Urothelium cell line (cell line): ENCODE measurements around the gene KLHL3.

Experiments
- DNase-seq: peaks from one replicate; pipeline ENCODE4 v3.0.0; 2011; ENCODE audit warnings: low spot score, mixed read lengths
- FAIRE-seq: peaks from 2 replicates; lab custom pipeline; 2011; peaks lifted over from hg19 to GRCh38; lab: Jason Lieb, UNC

KLHL3 gene

DNA sequence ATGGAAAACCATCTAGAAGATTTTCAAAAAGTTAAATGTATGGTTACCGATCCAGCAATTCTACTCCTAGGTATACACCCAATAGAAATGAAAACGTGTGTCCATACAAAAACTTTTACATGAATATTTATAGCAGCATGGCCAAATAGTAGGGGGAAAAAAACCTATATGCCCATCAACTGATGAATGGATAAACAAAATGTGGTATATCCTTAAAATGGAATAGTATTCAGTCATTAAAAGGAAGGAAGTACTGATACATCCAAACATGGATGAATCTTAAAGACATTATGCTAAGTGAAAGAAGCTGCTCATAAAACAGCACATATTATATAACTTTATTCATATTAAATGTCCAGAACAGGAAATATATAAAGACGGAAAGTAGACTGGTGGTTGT, 143.6 kb downstream of the KLHL3 start:
- no peak for DNase-seq
- no peak for FAIRE-seq

DNA sequence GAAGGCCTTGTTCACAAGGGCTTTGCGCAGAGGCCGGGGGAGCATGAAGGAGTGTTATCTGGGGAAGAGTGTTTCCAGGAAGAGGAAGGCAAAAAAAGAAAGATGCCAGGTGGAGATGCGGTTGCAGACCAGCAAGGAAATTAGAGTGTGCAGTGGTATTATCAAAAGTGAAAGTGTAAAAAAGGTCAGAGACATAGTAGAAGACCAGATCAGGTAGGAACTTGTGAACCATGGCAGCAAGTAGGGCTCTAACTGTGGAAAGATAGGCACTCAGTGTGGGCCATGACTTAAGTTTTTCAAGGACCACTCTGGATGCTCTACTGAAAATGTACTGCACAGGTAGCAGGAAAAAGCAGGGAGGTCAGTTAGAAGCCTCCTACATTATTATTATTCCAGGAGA, 146.7 kb downstream of the KLHL3 start:
- DNase-seq (no peak), FAIRE-seq (no peak)

DNA sequence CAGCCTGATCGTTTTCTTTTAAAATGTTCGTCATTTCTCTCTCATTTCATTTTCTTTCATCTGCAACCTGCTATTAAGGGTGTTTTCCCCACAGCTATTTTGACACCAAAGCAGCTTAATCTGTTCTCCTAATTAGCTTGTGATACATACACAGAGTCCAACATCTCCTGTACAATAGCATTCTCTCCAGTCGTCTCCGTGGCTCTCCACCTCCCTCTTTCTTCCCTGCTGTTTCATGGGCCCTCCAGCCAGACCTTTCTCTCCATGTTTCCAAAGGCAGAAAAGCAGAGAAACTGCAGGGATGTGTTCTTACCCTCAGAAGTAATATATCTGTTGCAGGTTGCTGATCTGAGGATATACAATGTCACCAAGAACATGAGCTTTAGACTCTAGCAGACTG, 148.0 kb downstream of the KLHL3 start:
- no peak for DNase-seq
- FAIRE-seq: no peak

DNA sequence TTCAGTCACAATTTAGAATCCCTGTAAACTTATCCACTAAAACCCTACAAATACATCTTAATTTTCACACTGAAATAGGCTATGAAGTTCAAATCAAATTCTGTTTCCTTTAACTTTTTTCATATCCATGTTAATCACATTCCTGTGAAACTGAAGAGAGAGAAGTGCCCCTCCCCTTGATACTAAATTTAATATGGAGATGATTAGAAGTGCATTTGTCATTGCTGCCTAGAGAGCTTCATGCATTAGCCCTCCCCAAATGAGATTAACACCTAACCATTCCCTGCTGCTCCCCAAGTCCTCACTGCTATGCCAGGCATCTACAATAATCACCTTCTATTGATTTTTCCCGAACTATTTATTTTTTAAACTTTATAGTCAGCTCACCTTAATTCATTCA, 151.6 kb downstream of the KLHL3 start:
- FAIRE-seq (no peak), DNase-seq (no peak)

DNA sequence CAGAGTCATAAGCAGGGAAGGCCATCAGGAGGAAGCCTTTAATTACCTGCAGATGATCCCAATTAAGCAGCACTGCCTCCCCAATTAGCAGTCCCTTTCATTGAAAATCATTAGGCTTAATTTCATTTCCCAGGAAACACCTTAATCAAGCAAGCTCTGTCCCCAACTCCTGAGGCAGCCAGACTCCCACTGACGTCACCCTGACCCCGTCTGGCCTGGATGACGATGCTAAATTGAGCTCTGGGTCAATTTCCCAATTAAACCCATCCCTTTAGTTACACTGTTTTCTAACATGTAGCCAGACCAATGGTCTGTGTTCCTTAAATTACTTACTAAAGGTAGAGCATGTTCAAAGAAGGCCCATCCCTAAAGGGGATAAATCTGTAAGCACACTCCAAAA, 152.8 kb downstream of the KLHL3 start:
- no peak for FAIRE-seq
- no peak for DNase-seq

DNA sequence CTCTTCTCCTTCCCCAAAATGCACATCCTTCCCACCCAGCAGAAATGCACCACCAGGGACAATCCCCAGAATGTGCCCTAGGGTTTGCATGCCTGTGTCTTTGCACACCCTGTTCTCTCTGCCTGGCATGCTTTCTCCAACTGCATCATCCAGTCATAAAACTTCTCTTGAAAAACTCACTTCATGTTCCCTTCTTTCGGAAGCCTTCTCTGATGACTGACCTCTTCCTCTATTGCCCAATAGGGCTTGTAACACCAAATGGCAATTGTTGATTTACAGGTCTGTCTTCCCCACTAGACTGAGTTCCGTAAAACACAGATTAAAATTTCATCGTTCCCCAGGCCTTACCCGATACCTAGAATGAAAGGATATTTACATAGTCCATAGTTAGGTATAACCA, 153.7 kb downstream of the KLHL3 start:
- FAIRE-seq: no peak

DNA sequence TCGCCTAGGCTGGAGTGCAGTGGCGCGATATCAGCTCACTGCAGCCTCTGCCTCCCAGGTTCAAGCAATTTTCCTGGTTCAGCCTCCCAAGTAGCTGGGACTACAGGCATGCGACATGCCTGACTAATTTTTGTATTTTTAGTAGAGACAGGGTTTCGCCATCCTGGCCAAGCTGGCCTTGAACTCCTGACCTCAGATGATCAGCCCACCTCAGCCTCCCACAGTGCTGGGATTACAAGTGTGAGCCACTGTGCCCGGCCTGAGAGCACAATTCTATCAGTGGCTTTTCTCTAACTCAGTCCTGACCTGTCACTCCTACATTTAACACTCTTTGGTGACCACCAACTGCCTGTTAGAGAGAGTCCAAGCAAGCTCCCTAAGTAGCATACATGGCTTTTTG, 154.1 kb downstream of the KLHL3 start:
- no peak for FAIRE-seq
- no peak for DNase-seq

More for the DNA sequence above, 153.7 kb downstream of the KLHL3 start:
- DNase-seq: no peak

DNA sequence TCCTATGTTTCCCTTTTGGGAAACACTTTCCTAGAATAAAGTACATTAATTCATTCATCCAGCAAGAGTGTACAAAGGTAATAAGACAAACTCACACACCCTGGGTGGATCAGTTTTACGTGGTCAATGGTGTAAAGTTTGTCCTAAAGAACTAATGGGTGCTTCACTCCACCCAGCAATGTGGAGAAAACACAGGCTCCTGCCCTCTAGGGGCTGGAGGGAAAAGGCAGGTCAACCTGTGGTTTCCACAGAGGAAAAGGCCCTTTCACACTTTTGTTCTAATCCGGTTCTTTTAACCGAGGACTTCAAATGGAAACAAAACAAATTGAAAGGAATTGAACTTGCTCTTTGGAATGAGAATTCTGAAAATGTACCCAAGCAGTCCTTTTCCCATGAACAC, 155.9 kb downstream of the KLHL3 start:
- no peak for DNase-seq
- FAIRE-seq: no peak

DNA sequence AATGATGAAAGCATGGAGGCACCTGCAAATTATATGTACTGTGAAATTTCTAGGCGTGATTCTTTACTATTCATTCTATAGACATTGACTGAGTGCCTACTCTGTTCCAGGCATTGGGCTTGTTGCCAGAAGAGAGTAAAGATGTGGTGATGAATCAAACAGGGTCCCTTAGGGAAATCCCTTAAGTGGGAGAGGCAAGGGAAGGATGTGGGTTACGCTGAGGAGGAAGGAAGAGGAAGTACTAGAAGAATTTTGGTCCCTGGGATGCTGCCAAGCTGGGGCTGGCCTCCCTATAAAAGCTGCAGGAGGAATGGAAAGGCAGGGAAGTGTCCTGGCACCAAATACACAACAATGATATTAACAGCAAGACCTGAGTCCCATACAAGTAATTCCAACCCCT, 160.0 kb downstream of the KLHL3 start:
- DNase-seq: peak; percentile 43
- no peak for FAIRE-seq

DNA sequence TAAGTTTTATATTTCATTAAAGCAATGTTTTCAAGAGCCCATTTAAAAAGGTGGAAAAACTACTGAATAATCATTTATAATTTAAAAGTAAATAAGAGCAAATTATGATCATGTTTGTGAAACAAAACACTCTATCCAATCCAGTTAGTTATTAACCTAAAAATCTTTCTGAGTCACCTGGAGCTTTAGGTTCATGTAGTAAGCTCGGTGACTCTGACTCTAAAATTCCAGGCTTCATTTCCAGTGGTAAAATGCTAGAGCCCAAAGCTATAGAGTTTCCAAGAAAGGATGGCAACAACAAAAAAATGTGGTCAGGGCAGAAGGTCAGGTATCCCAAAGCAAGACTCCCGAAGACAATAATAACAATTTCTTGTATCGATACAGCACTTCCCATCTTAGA, 160.7 kb downstream of the KLHL3 start:
- FAIRE-seq (no peak), DNase-seq (no peak)

DNA sequence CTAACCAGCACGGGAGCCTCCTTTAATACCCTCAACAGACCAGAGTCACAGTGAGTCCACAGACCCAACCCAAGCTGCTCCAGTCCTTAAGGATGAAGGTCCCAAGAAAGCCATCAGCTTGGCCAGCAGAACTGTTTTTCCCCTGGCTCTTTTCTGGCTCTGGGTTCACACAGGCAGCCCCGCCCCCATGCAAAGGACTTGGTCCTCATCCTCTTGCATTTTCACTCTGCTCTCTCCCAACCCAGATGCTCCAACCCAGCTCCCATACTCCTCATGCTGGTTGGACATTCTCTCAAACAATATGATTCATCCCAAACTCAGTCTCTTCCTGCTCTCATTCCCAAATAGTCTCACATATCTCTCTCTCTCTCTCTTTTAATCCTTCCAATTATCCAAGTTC, 162.5 kb downstream of the KLHL3 start:
- FAIRE-seq (no peak), DNase-seq (no peak)

DNA sequence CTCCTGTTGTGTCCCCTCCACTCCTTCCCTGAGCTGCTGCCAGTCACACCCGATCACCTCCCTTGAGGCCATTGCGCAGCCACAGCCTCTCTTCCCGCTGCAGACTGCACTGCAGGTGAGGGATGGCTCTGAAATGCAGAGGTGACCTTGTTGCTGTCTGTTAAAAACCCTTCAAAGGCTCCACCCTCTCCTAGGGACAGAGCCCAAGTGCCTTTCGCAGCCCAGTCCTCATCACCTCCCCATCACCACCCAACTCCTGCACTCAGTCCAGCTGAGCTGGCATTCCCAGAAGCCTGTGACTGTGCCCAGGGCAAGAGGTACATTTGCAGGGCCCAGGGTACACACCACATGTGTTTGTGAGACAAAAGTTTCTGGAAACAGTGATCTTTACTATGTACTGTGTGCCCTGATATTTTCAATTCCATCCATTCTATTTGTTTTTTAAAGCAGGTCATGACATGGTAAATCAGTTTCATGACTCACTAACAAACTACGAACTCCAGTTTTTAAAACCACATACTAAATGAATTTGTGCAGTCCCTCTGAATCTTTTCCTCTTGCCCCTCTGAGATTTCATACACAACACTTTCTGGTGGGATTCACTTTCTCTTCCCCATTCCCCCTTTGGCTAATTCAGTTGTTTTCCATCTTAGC, 163.7 kb downstream of the KLHL3 start:
- DNase-seq (no peak), FAIRE-seq (no peak)

DNA sequence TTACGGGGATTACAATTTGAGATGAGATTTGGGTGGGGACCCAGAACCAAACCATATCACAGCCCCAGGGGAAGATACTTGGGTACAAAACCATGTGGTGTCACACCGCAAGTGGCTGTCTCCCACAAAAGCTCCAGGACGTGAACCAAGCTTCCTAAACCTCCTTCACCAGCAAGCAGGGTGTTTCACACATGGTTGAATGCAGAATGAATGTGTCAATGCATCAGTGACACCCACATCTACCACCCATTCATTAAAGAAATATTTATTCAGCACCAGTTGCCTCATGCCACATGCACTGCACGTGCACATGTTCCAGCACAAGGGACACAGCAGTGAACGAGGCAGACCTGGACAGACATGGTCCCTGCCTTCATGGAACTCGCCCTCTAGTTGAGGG, 165.8 kb downstream of the KLHL3 start:
- no peak for FAIRE-seq
- DNase-seq: no peak
